ENCODE data around the gene KIF25.

KIF25 gene

DNA sequence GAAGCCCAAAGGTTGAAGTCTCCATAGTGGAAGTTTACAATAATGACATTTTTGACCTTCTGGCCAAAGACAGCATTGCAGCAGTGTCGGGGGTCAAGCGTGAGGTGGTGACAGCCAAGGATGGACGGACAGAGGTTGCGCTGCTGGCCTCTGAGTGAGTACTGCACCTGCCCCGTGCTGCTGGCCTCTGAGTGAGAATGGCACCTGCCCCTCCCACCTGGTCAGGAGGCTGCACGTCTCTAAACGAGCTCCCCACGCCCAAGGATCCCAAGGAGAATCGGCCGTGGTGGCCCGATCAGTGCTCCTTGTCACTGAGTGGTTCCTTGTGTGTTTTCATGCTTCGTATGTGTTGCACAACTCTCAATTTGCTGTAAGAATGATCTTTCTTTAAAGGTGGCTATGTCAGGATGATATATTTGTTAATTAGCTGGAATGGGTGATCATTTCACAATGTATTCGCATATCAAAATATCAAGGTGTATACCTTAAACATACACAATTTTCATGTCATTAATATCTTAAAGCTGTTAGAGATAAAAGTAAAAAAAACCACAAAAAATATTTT, 41.2 kb downstream of the KIF25 start:
- no peak for DNase-seq

DNA sequence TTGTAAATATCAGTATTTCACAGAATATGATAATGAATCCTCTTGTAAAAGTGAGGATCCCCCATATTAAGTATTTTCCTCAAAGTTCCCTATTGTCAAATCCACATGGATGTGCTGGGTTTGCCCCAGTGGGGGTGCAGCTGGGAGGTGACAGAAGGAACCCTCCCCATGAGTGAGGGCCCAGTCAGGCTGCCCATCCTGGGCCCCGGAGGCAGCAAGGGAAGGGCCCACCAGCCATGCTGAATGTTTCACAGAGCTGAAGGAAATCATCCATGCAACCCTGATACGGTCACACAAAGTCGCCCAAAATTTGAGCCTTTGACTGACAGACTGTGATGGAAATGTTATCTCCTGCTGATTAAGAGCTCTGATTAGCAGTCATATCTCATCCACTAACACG, 41.8 kb downstream of the KIF25 start:
- no peak for DNase-seq

DNA sequence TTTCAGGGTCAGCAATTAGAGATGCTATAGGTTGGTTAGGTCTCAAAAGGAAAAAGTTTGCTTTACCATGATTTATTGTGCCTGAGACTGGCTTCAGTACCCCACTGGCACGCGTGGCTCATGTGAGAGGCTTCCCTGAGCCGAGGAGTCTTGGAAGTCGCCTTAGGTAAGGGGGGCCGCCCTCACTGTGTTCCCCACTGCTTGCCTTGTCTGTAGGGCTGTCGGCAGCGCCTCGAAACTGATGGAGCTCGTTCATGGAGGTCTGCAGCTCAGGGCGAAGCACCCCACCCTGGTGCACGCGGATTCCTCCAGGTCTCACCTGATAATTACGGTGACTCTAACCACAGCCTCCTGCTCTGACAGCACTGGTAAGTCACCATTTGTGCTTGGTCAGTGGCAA, 42.4 kb downstream of the KIF25 start:
- no peak for DNase-seq

DNA sequence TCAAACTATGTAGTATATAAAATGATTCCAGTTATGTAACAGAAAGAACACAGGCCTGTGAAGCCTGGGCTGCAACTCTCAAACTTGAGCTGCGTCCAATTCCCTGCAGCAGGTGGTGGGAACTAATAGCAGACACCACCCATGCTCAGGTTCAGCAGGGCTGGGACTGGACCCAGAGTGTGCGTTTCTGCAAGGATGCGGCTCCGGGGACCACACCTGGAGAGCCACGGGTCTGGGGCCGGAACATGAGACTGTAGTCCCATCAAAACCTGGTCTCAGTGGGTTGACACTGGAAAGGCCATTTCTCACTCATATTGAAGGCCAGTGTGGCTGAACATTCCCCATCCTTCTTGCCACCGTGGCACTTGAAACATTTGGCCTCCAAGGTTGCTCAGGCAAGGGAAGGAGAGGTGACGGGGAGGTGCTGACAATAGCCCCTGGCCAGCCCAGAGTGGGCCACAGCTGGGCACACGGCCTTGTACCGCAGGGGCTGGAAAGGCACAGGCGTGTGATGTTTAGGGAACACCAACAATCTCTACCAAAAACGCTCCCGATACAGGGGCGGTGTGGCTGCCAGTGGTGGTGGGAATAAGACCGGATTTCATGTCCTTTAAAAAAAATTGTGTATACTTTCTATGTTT, 43.5 kb downstream of the KIF25 start:
- DNase-seq: no peak

DNA sequence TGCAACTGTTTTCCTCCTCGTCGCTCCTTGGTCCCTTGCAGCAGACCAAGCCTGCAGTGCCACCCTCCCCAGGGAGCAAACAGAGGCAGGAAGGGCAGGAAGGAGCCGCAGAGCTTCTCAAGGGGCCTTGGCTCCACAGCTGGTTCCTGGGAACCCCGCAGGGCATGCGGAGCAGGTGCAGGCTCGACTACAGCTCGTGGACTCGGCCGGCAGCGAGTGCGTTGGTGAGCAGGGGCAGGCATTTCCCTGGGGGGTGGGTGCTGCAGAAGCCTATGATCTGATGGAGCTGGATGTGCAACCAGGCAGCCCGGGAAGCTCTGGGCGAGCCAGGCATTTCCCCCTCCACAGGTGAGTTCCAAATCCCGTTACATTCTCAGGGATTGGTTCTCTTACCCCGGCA, 44.5 kb downstream of the KIF25 start:
- DNase-seq: no peak

DNA sequence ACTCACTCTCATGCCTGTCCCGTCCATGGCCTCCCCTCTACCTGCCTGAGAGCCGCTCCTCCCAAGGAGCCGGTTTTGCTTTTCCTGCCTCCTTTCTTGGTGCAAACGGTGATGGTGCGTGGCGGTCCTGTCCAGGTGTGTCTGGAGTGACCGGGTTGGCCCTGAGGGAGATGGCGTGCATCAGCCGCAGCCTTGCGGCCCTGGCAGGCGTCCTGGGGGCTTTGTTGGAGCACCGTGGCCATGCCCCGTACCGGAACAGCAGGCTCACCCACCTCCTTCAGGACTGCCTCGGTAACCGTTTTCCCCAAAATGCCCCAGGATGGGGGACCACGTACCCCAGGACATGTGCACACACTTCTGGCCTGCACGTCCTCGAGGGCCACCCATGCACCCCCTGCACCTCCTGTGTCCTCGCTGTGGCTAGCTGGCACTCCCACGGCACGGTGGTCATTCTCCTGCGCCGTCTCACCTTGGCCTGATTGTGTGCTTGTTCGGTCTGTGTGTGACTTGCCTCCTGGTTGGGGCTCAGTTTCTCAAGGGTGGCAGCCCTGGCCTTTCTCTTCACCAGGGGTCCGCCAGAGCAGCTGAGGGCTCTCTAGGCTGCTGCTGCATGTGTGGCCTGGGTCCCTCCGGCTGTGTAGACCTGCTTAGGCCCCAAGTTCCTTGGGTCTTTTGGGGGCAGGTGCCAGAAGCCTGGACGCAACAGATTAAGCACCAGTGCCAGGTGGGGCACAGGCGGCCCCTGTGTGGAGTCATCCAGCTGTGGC, 45.1 kb downstream of the KIF25 start:
- DNase-seq: no peak

DNA sequence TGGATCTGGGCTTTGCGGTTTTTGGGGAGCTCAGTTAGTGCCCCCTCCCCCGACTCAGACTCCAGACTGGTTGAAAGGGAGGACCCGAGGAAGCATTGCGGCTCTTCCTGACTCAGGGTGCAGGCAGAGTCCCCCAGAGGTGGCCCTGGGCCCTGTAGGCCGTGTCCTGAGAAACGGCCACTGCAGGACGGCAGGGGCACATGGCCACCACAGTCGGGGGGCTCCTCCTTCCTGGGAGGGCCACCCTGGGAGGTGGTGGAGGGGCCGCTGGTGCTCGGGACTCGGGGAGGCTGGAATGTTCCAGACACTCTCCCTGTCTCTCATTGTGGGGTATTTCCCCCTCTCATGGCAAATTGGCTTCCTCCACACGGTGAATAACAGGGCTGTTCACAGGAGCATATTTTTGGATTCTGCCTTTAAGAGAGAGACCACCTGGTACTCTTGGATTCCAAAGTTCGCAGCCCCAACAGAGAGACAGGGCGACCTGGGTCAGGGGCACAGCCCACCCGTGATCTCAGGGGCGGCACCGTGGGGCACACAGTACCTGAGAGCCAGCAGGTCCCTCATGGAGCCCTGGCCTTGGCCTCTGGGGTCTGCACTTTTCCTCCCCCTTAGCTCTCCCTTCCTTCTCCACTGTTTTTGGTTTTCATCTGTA, 45.8 kb downstream of the KIF25 start:
- DNase-seq: no peak

DNA sequence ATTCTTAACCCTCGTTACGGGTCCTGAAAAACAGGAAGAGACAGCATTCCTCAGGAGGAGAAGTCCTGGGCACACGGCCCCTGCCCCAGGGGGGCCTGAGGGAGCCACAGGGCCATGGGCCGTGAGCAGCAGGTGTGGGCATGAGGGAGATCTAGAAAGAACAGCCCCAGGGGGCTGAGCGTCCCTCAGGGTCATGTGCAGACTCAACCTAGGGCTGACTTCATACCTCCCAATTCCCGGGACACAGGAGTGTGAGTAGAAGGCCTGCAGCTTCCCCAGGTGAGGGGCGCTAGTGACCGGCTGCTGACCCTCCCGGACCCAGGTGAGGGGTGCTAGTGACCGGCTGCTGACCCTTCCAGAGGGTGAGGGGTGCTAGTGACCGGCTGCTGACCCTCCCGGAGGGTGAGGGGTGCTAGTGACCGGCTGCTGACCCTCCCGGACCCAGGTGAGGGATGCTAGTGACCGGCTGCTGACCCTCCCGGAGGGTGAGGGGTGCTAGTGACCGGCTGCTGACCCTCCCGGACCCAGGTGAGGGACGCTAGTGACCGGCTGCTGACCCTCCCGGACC, 46.5 kb downstream of the KIF25 start:
- DNase-seq: no peak

DNA sequence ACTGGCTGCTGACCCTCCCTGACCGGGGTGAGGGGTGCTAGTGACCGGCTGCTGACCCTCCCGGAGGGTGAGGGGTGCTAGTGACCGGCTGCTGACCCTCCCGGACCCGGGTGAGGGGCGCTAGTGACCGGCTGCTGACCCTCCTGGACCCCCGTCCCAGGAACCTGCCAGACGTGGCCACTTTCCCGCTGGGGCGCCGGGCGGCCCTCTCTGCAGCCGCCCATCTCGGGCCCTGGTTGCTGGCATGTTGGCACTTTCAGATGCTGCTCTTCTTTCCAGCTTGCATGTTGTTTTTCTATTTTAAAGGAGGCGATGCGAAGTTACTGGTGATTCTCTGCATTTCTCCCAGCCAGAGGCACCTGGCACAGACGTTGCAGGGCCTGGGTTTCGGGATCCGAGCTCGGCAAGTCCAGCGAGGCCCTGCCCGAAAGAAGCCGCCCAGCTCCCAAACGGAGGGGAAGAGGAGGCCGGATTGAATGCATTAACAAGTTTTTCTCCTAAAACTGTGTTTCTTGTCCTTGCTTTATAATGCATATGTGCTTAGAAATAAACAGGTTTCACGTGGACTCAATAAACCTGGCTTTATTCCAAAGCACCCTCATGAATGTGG, 47.2 kb downstream of the KIF25 start:
- DNase-seq: no peak

DNA sequence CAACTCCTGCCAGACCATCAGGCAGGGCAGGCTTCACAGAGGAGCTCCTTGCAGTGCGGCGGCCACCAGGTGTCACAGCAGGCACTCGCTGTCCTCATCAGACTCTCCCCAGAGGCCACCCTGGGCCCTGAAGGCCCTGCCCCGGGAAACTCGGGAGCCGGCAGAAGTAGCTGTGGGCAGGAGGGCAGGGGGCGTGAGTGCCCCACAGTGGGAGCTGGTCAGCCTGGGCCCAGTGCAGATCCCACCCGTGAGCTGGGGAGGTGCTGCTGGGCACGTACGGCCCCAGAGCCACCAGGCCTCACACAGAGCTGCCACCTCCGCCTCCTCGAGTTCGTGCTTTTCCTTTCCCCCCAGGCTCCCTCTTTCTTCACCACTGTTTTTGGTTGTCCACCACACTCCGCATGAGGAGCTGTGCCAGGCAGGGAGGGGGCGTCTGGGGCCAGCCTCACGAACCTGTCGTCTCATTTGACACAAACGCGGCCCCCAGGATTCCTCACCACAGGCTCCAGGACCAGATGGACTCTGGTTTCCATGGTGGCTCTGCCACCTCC, 47.7 kb downstream of the KIF25 start:
- DNase-seq: no peak

DNA sequence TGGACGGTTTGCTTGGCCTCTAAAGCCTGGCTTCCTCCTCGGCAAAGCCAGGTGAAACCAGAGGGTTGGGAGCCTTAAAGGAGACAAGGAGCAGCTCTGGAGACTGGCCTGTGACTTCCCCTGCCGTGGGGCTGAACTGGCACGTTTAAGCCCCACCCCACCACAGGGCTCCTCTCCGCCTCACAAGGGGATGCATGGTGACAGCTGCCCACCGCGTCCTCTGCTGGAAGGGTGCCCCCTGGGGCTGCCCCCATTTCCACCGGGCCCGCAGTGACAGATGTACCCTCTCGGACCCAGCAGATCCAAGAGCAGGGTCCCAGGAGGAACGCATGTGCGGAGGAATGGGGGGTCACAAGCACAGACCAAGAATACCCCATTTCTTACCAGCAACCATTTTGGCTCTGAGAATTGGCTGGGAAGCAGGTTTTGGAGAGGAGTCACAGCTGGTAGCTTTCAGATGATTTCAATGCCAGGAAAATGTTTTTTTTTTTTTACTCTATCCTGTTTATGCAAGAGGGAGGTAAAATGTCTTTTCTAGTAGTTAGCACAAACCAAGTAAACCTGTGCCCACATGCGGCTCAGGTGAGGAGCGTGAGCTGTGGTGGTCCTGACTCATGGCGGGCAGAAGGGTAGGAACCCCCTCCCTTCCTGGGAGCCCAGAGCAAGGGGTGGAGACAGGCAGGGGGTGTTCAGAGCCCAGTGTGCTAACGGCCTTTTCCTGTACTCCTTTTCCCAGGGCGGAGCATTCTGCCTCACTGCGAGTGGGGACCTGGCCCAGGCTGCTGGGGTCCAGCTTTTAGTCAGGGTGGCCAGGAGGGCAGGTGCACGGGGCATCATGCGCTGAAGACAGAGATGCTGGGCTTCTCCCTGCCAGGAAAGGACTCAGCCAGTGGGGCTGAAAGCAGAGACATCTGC, 48.5 kb downstream of the KIF25 start:
- DNase-seq: no peak

DNA sequence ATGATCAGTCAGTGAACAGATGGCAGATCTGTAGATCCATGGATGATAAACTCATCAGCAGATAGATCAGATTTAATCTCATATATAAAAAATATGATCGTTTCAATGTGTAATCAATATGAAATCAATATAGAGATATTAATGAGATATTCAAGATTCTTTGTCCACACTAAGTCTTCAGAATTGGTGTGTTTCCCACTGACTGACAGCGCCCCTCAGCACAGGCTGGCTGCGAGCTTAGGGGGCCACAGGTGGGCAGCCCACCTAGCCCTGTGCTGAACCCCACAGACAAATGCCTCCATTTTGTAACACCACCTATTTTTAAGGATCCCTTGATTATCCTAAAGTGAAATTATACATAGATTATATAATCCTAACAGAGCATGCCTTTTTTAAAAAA, 49.2 kb downstream of the KIF25 start:
- DNase-seq: no peak

DNA sequence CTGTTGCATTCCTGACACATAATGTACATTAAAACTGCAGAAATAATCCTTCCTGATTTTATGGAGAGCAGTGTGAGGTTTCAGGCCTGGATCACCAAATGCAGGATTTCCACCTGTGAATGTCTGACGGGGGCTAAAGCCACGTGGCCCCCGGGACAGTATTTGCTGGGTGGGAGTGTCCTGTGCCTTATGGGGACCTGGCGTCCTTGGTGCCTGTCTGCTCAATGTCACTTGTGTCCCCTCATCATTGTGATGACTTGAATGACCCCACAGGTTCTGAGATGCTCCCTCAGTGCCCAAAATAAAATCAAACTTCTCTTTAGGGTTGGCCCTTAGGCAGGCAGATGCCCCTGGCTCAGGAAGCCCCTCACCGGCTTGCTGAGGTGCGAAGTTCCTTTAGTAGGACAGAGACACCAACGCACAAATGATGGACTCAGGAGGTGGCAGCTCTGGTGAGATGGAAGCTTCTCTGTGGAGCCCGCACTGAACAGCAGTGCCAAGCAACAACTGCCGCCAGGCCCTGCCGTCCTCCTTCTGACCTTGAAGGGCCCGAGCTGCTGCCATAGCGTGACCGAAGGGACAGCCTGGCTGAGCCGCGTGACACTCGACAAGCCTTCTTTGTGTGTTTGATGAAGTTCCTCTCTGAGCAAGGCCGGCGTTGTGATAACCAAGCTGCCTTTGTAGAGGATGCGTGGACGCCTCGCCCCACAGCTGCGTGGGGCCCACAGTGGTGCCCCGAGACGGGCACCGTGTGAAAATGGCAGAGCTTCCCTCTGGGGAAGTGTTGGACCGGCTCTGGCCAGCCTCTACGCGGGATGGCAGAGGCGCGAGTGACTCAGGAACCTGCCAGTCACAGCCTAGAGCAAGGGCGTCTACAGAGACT, 50.6 kb downstream of the KIF25 start:
- no peak for DNase-seq

DNA sequence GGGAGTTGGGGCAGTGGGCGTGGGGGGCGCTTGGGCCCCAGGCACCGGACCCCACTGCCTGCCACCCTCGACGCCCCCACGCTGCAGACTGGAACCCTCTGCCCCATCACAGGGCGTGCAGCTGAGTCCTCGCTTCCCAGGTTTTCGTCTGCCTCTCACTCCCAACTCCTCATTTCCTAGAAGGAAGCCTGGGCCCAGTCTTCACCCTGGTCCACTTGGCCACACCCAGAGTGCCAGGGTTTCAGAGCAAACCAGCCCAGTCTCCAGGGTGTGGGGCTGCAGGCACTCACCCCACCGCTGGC, 51.2 kb downstream of the KIF25 start:
- DNase-seq: no peak

DNA sequence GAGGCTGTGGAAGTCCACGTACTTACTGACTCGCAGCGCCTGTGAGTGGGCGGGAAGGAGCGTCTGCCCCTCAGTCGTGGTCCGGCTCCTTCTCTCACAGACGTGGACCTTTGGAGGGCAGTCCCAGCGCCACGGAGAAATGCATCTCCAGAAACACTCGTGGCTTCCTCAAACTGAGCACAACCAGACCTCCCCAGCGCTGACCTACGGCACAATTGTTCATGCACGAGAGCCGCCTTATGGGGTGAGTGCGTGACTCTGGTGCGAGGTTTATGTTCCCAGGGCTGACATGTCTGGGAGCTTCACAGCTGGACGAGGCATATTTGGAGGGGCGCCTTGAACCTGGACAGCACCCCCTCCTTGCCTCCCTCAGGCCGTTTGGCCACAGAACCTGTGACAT, 51.8 kb downstream of the KIF25 start:
- DNase-seq: no peak

DNA sequence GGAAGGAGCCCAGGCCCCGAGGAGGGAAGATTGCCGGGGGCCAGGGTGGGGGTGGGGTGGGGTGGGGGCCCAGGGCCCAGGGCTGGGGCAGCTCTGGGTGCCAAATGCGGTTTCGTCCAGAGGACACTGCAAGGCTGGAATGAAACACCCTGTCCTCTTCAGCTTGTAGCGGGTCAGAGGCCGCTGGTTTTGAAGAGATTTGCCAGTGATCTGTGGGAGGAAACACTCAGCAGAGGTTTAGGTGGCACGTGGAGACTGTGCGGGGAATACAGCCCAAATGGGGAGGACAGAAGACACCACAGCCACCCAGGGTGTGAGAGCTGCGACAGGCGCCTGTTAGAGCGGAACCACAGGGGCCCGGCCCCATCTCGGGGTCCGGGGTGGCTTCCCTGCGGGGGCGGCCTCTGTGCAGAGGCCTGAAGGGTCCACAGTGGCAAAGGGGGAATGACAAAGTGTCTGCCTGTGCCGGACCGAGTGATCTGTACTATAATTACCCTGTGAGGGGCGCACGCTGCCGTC, 52.3 kb downstream of the KIF25 start:
- no peak for DNase-seq

DNA sequence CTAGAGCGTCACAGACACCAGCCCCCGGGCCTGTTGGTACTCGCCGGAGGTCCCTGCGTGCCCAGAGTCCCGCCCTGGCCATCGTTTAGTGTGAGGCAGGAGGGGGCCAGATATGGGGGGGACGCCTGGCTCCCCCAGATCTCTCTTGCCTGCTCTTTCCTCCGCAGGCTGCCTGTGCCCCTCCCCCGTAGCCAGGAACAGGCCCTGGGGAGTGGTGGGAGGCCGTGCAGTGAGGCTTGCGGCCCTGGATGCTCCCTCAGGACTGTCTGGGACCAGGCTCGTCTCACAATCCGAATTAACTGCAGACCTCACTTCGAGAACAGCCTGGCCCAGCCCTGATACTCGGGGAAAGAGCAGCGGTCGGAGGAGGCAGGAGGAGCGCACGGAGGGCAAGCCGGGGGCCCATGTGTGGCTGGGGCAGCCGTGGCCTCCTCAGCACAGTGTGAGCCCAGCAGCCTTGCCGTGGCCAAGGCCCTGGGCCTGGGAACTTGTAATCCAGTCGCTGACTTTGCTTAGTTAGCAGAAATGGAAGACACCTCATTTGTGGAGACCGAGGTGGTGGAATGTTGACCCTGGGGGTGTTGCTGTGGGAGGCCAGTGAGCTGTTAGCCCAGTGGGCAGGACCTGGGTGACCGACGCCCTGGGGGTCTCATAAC, 52.9 kb downstream of the KIF25 start:
- DNase-seq: no peak

DNA sequence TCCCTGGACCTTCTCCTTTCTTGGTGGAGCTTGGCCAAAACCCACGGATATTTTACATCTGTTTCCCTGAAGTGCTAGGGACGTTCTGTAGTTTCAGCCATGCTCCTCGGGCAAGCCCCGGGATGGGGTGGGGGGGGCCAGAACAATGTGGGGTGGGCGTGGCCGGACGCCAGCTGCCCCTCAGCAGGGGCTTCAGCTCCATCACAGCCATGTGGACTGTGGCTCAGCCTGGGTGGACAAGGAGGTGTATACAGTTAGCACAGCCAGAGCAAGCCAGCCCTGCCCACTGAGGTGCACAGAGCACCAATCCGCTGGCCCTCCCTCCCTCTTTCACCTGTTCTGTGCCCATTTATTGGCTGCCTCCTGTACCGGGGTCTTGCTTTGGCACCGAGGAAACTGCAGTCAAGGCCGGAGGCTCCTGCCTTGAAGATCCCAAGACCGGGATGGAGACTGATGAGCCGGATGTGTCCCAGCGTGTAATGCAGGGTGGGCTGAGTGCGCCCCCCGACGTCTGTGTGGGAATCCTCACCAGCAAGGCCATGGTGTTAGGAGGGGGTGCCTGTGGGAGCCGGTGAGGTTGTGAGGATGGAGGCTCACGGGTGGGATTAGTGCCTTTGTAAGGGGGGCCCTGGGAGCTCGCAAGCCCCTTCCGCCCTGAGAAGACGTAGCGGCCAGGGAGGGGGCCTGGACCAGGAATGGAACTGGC, 53.6 kb downstream of the KIF25 start:
- DNase-seq: no peak

DNA sequence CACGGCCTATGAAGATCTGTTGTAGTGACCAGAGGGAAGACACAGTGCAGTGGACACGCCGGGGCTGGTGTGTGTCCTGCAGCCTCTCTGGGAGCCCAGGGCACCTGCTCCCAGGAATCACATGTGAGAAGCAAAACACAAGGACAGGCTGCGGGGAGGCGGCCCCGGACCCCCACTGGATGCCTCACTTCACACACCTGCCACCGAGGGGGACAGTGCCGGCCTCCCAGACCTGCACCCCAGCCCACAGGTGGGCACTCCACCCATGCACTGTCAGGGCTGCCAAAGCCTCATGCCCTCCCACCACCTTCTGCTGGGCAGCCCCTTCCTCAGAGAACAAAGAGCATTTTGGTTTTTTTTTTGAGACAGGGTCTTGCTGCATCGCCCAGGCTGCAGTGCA, 54.2 kb downstream of the KIF25 start:
- no peak for DNase-seq
